Psoas muscle (tissue), 8 donors: ENCODE results near the gene ABHD16B. TPM values are rescaled to one million over a fixed set of nuclear protein-coding genes. Genes with fewer than 3 reads are reported as not detected.

Source experiments
- ATAC-seq, 4 donors: fragments of 200-7000 bp; cut with Tn5 transposase; one replicate each; pipeline ENCODE4 v1.9.1; 2020; ENCODE audit warnings: moderate library complexity in 3 of 4, mild to moderate bottlenecking in 2 of 4
- DNase-seq, 2 donors: peaks; one replicate each; pipeline ENCODE4 v3.0.0-alpha.2; 2020
- H3K27ac ChIP-seq: fragments of 200-600 bp; one replicate; pipeline ENCODE4 v1.8.0; 2022
- H3K27me3 ChIP-seq, 3 donors: fragments of 200-600 bp in 1 of 3; one replicate each; pipeline versions ENCODE4 v1.6.1 to v1.8.0; 2013 to 2022; ENCODE audit warnings: low read length in 2 of 3, mild to moderate bottlenecking in 2 of 3, moderate library complexity in 1 of 3; ENCODE audit not compliant: insufficient read depth in 3 of 3
- H3K36me3 ChIP-seq, 2 donors: fragments of 200-600 bp in 1 of 2; one replicate each; pipeline versions ENCODE4 v1.6.1 to v1.8.0; 2013 to 2022; ENCODE audit warnings: low read depth in 1 of 2, mild to moderate bottlenecking in 1 of 2, moderate library complexity in 1 of 2; ENCODE audit not compliant: insufficient read depth in 1 of 2
- H3K4me1 ChIP-seq: fragments of 200-600 bp; one replicate; pipeline ENCODE4 v1.8.0; 2022
- H3K4me3 ChIP-seq: fragments of 200-600 bp; one replicate; pipeline ENCODE4 v1.8.0; 2022; ENCODE audit warnings: mild to moderate bottlenecking
- H3K9me3 ChIP-seq: fragments of 200-600 bp; one replicate; pipeline ENCODE4 v1.8.0; 2022
- CTCF ChIP-seq: fragments of 200-600 bp; IDR thresholded peaks from one replicate; pipeline ENCODE4 v1.8.0; 2022; ENCODE audit warnings: antibody characterized with exemption
- WGBS, 3 donors: extraction: QIAGEN DNeasy Blood & Tissue Kit; methylation state at CpG; one replicate each; pipeline versions ENCODE4 v1.1.6 to v1.1.7; 2013; 5-methylcytosine and 5-hydroxymethylcytosine counted together
- intact Hi-C, 2 donors: fragments of 100-400 bp; cut with DNase I; formaldehyde crosslinking; loops; one replicate each; pipeline versions ENCODE4 v1.11.0 to v1.14.2; 2022
- polyA plus RNA-seq, 3 donors: library from polyadenylated mRNA; stranded (reverse); fragments of 200-250 nt; gene quantifications; one replicate each; pipeline ENCODE4 v1.2.3, GENCODE V29; 2013
- total RNA-seq, 4 donors: library from RNA; stranded (reverse); fragmentation: NEBNext Ultra II Directional in 2 of 4; extraction: Animal tissue kit (Norgen Biotek cat#: 25700) in 2 of 4; gene quantifications; one replicate each; pipeline versions ENCODE4 v1.2.1 to v1.2.4, GENCODE V29; 2021 to 2023
- donor health status: healthy with polysubstance abuse.
- donor health status: DM: no; HTN: no; CAD: no; lungs with moderate emphysema.
- donor health status: Bipolar disorder and iron deficiency.
- donor health status: healthy.
- donor health status: DM: yes; HTN: yes; CAD: no.
- donor health status: DM: no; HTN: no; CAD: no.
- donor health status: DM: no; HTN: no; CAD: no.
- donor health status: DM: yes; HTN: yes; CAD: no.

The ABHD16B gene
- total and polyA plus RNA-seq, 7 donors = 0.04 to 3.2 (median 0.34) TPM; not detected in 4

GRCh38 chr20:63826753-63827152, 34.5 kb upstream of the ABHD16B start:
- intact Hi-C loops = no loop called here
- TF ChIP-seq CTCF = no peak
- H3K4me1 ChIP-seq = peaks cover 11% of the 10 kb centered on the region

GRCh38 chr20:63828124-63828523, 33.2 kb upstream of the ABHD16B start:
- no peak overlapping the region for H3K27ac ChIP-seq
- peak overlapping the region; percentile 69 for H3K4me3 ChIP-seq
- intact Hi-C loops = loop anchor here in 1 of 2 donors (2.0 kb wide), 1 partner anchor 31 kb away; no protein-coding TSS in a partner anchor
- ATAC-seq = no peak
- H3K9me3 ChIP-seq = no peaks in the 10 kb centered on the region
- peaks cover 0 to 20% (median 0%) of the 10 kb centered on the region in 3 donors for H3K27me3 ChIP-seq
- DNase-seq = no peak
- TF ChIP-seq CTCF = no peak
- no peaks in the 10 kb centered on the region for H3K36me3 ChIP-seq
- 79 to 86% (median 82%) methylated on average over 8 of the region's 8 CpGs for WGBS, 3 donors
- H3K4me1 ChIP-seq = peaks cover 11% of the 10 kb centered on the region

More at GRCh38 chr20:63826753-63827152, 34.5 kb upstream of the ABHD16B start:
- Histone ChIP-seq H3K9me3 (no peaks in the 10 kb centered on the region), H3K27me3 (peaks cover 0 to 9% (median 0%) of the 10 kb centered on the region in 3 donors), H3K36me3 (no peaks in the 10 kb centered on the region), H3K4me3 (no peak overlapping the region), H3K27ac (no peak overlapping the region)
- ATAC-seq (no peak), DNase-seq (no peak)
- 58 to 75% (median 71%) methylated on average over 13 of the region's 13 CpGs for WGBS, 3 donors

- Histone ChIP-seq H3K36me3 (no peaks in the 10 kb centered on the region), H3K27me3 (peaks cover 0 to 20% (median 0%) of the 10 kb centered on the region in 3 donors), H3K9me3 (no peaks in the 10 kb centered on the region), H3K27ac (no peak overlapping the region), H3K4me3 (peak overlapping the region; percentile 69), H3K4me1 (peaks cover 11% of the 10 kb centered on the region)
- DNase-seq = no peak
- intact Hi-C loops = loop anchor here in 1 of 2 donors (2.0 kb wide), 1 partner anchor 30 kb away; no protein-coding TSS in a partner anchor
- WGBS, 3 donors = 69 to 75% (median 73%) methylated on average over 14 of the region's 14 CpGs
- ATAC-seq = no peak
- TF ChIP-seq CTCF = no peak
Observed at GRCh38 chr20:63828545-63828944, 32.8 kb upstream of the ABHD16B start.

- no peak for TF ChIP-seq CTCF
- H3K27ac ChIP-seq = no peak overlapping the region
- intact Hi-C loops = loop anchor here in 1 of 2 donors (2.0 kb wide), 1 partner anchor 30 kb away; no protein-coding TSS in a partner anchor
- H3K27me3 ChIP-seq = peaks cover 0 to 20% (median 0%) of the 10 kb centered on the region in 3 donors
- ATAC-seq = no peak
- H3K4me3 ChIP-seq = peak overlapping the region; percentile 69
- H3K4me1 ChIP-seq = peaks cover 11% of the 10 kb centered on the region
- no peaks in the 10 kb centered on the region for H3K36me3 ChIP-seq
- H3K9me3 ChIP-seq = no peaks in the 10 kb centered on the region
- WGBS, 3 donors = 70 to 78% (median 72%) methylated on average over 10 of the region's 10 CpGs
- DNase-seq = no peak
Observed at GRCh38 chr20:63828951-63829350, 32.3 kb upstream of the ABHD16B start.

- 30 to 34% (median 33%) methylated on average over 10 of the region's 10 CpGs for WGBS, 3 donors
- TF ChIP-seq CTCF = no peak
- H3K27ac ChIP-seq = no peak overlapping the region
- intact Hi-C loops = loop anchor here in 1 of 2 donors (2.0 kb wide), 1 partner anchor 29 kb away; no protein-coding TSS in a partner anchor
- peaks cover 0 to 20% (median 0%) of the 10 kb centered on the region in 3 donors for H3K27me3 ChIP-seq
- no peaks in the 10 kb centered on the region for H3K36me3 ChIP-seq
- no peaks in the 10 kb centered on the region for H3K9me3 ChIP-seq
- H3K4me3 ChIP-seq = peak overlapping the region; percentile 69
- DNase-seq = no peak
- H3K4me1 ChIP-seq = peaks cover 15% of the 10 kb centered on the region
- no peak for ATAC-seq
Observed at GRCh38 chr20:63829603-63829944, 31.7 kb upstream of the ABHD16B start.
